Activated naive CD4-positive, alpha-beta T cell treated with anti-CD3 and anti-CD28 coated beads for 36 hours (primary cell): Measurements from ENCODE around the gene CTSL. TPM values are rescaled to one million over a fixed set of nuclear protein-coding genes. Genes with fewer than 3 reads are reported as not detected.
A peak's percentile ranks its signal among the peaks of the same experiment; 100 is the strongest.

Experiments used
- CTCF ChIA-PET: fragments of 350-600 bp; sonication (Branson Sonifier 250); formaldehyde crosslinking; loops from one replicate; lab custom pipeline; 2021; ENCODE audit warnings: antibody characterized with exemption; lab: Charles Lee
- DNase-seq: peaks from one replicate; pipeline ENCODE4 v3.0.0-alpha.2; 2020
- H3K27ac Mint-ChIP-seq: one replicate; pipeline ENCODE4 v1.8.0; 2021; ENCODE audit warnings: mild to moderate bottlenecking, mixed read lengths
- H3K27me3 Mint-ChIP-seq: one replicate; pipeline ENCODE4 v1.8.0; 2021; ENCODE audit warnings: low read depth, mixed read lengths
- H3K36me3 Mint-ChIP-seq: one replicate; pipeline ENCODE4 v1.8.0; 2021; ENCODE audit warnings: low read depth, mixed read lengths
- H3K4me1 Mint-ChIP-seq: one replicate; pipeline ENCODE4 v1.8.0; 2021; ENCODE audit warnings: low read depth, mixed read lengths
- H3K4me3 Mint-ChIP-seq: one replicate; pipeline ENCODE4 v1.8.0; 2021; ENCODE audit warnings: mild to moderate bottlenecking, moderate library complexity, mixed read lengths
- H3K9me3 Mint-ChIP-seq: one replicate; pipeline ENCODE4 v1.8.0; 2021; ENCODE audit warnings: mixed read lengths
- intact Hi-C: fragments of 100-400 bp; cut with micrococcal nuclease; formaldehyde crosslinking; loops from one replicate; pipeline ENCODE4 v1.15.1; 2023
- total RNA-seq, 2 experiments: library from RNA; stranded (reverse); gene quantifications; one replicate each; pipeline ENCODE4 v1.2.3, GENCODE V29; 2021

Gene CTSL
- total RNA-seq, 2 experiments from 2014 or later, result 0.81 to 0.86 TPM

DNA sequence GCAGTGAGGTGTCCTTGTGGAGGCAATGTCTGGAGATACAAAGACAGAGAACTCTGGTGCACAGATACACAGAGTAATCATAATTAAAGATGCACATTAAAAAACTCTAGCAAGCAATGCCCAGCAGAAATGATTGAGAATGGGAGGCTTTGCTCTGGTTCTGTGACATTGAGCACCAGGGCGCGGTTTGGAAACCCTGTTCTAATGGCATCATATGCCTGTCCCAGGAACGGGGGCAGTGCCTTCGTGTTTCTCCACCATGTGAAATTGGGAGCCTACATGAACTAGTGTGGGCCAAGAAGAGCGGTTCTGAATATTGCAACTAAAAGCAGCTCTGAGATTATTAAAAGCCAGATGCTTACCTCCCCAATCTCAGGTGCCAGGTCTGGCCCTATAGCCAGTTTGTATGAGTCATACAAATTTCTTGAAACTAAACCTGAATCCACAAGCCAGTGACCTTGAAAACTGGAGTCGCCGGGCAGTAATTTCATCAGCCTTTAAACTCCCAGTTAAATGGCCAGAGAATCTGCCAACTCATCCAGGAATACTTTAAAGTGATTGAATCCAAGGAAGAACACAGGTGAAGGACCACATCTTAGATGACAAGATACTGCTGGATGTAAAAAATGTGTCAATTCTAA, 22.2 kb upstream of the CTSL start:
- Mint-ChIP-seq H3K27ac (no peak overlapping the region), H3K4me1 (peaks cover 16% of the 10 kb centered on the region), H3K9me3 (no peaks in the 10 kb centered on the region), H3K4me3 (no peak overlapping the region), H3K27me3 (peaks cover 4% of the 10 kb centered on the region), H3K36me3 (no peaks in the 10 kb centered on the region)
- no peak for DNase-seq
- CTCF ChIA-PET, result no interaction called here
- intact Hi-C loops, result loop anchor here (10.0 kb wide), 1 partner anchor 771 kb away; no protein-coding TSS in a partner anchor

DNA sequence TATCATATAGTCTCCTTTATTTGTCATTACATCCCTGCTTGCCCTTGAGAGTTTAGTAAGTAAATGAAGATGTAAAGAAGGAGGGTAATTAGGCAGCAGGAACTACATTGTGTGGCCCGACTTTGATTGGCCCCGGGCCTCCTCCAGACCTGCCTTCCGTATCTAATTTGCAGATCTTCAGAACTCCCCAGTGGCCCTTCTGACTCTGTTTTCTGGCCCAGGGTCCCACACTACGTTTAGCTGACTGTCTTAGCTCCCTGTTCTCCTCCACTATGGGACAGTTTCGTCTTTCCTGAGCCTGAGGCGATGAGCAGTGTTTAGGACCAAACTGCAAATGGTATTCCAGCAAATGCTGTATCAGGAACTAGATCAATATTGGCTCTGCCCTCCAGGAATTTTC, 21.6 kb upstream of the CTSL start:
- peaks cover 22% of the 10 kb centered on the region for H3K4me1 Mint-ChIP-seq
- H3K4me3 Mint-ChIP-seq, result no peak overlapping the region
- intact Hi-C loops, result loop anchor here (10.0 kb wide), 1 partner anchor 770 kb away; no protein-coding TSS in a partner anchor
- H3K9me3 Mint-ChIP-seq, result no peaks in the 10 kb centered on the region
- peaks cover 4% of the 10 kb centered on the region for H3K27me3 Mint-ChIP-seq
- CTCF ChIA-PET, result no interaction called here
- H3K36me3 Mint-ChIP-seq, result no peaks in the 10 kb centered on the region
- no peak for DNase-seq
- H3K27ac Mint-ChIP-seq, result no peak overlapping the region

DNA sequence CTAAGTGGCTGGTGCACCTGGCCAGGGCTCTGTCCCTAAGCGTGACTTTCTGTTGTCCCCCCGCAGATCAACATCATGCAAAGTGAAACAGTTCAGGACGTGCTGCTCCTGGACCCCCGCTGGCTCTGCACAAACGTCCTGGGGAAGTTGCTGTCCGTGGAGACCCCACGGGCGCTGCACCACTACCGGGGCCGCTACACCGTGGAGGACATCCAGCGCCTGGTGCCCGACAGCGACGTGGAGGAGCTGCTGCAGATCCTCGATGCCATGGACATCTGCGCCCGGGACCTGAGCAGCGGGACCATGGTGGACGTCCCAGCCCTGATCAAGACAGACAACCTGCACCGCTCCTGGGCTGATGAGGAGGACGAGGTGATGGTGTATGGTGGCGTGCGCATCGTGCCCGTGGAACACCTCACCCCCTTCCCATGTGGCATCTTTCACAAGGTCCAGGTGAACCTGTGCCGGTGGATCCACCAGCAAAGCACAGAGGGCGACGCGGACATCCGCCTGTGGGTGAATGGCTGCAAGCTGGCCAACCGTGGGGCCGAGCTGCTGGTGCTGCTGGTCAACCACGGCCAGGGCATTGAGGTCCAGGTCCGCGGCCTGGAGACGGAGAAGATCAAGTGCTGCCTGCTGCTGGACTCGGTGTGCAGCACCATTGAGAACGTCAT, 19.7 kb upstream of the CTSL start:
- no peaks in the 10 kb centered on the region for H3K9me3 Mint-ChIP-seq
- CTCF ChIA-PET, result no interaction called here
- intact Hi-C loops, result loop anchor here (10.0 kb wide), 1 partner anchor 769 kb away; no protein-coding TSS in a partner anchor

DNA sequence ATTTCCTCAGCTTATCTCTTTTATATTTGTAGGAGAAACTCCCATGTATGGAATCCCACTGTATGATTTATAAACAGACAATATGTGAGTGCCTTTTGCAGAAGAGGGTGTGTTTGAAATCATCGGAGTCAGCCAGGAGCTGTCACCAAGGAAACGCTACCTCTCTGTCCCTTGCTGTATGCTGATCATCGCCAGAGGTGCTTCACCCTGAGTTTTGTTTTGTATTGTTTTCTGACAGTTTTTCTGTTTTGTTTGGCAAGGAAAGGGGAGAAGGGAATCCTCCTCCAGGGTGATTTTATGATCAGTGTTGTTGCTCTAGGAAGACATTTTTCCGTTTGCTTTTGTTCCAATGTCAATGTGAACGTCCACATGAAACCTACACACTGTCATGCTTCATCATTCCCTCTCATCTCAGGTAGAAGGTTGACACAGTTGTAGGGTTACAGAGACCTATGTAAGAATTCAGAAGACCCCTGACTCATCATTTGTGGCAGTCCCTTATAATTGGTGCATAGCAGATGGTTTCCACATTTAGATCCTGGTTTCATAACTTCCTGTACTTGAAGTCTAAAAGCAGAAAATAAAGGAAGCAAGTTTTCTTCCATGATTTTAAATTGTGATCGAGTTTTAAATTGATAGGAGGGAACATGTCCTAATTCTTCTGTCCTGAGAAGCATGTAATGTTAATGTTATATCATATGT, 18.0 kb upstream of the CTSL start:
- CTCF ChIA-PET, result no interaction called here
- H3K27ac Mint-ChIP-seq, result no peak overlapping the region
- H3K9me3 Mint-ChIP-seq, result no peaks in the 10 kb centered on the region
- no peaks in the 10 kb centered on the region for H3K36me3 Mint-ChIP-seq
- H3K4me3 Mint-ChIP-seq, result no peak overlapping the region
- peaks cover 34% of the 10 kb centered on the region for H3K4me1 Mint-ChIP-seq
- intact Hi-C loops, result loop anchor here (2.0 to 10.0 kb wide), 3 partner anchors 19 to 767 kb away; partner anchors contain the start of gene CTSL
- no peak for DNase-seq
- peaks cover 3% of the 10 kb centered on the region for H3K27me3 Mint-ChIP-seq

More for the DNA sequence above, 19.7 kb upstream of the CTSL start:
- Mint-ChIP-seq H3K4me1 (peaks cover 35% of the 10 kb centered on the region), H3K4me3 (no peak overlapping the region), H3K27me3 (peaks cover 4% of the 10 kb centered on the region), H3K27ac (no peak overlapping the region), H3K36me3 (no peaks in the 10 kb centered on the region)
- DNase-seq, result no peak

DNA sequence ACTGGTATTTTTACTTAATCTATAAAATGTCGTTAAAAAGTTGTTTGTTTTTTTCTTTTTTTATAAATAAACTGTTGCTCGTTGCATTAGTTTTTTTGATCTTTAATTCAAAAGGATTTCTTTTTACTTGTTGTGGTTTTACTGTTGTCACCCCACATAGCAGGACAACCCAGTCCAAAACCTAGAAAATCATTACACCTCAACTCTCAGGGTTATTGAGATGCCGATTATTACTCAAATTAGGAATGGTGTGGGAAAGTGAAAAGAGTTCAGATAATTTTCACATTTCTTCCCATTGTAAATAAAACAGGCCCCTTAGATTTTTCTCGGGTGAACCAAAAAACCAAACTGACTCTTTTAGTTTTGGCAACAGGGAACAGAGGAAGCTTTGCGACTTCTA, 17.4 kb upstream of the CTSL start:
- intact Hi-C loops, result loop anchor here (2.0 to 10.0 kb wide), 3 partner anchors 18 to 766 kb away; partner anchors contain the start of gene CTSL
- H3K4me3 Mint-ChIP-seq, result no peak overlapping the region

DNA sequence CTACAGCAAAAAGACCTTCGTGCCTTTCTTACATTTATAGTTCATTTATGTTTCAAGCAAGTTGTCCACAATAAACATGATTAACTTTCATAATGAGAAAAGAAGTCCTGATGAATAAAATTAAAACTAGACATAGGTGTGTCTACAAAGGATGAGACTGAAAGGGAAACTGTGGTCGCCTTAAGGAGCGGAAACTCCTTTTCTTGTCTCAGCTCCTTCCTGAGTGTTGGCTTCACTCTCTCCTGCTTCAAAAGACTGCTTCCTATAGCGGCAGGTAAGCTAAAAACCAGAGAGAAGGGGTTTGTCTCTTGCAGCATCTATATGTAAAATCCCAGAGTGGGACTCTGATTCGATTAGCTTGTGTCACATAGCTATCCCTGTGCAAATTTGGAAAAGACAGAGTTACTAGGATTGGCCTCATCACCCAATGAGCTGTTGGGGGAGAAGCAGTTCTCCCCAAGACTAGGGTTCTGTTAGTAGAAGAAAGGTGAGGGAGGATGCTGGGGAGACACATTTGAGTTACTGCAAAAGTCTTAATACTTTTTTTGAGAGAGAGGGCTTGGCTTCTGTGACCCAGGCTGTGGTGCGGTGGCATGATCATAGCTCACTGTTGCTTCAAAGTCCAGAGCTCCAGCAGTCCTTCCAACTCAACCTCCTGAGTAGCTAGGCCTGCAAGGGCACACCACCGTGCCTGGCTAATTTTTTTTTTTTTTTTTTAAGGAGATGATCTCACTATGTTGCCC, 16.8 kb upstream of the CTSL start:
- Mint-ChIP-seq H3K4me3 (no peak overlapping the region), H3K27me3 (peaks cover 3% of the 10 kb centered on the region), H3K4me1 (peaks cover 36% of the 10 kb centered on the region), H3K36me3 (no peaks in the 10 kb centered on the region), H3K27ac (no peak overlapping the region), H3K9me3 (no peaks in the 10 kb centered on the region)
- intact Hi-C loops, result loop anchor here (1.0 to 10.0 kb wide), 6 partner anchors 18 to 766 kb away; partner anchors contain the start of gene CTSL
- DNase-seq, result peak; percentile 65
- CTCF ChIA-PET, result interaction anchor here (1.2 to 1.7 kb wide), 2 partner anchors 16 to 32 kb away, joined by 5 to 8 read pairs; partner anchors contain the start of gene CTSL

More for the DNA sequence above, 17.4 kb upstream of the CTSL start:
- Mint-ChIP-seq H3K36me3 (no peaks in the 10 kb centered on the region), H3K4me1 (peaks cover 36% of the 10 kb centered on the region), H3K9me3 (no peaks in the 10 kb centered on the region), H3K27me3 (peaks cover 3% of the 10 kb centered on the region), H3K27ac (no peak overlapping the region)
- CTCF ChIA-PET, result interaction anchor here (1.2 to 1.7 kb wide), 2 partner anchors 17 to 31 kb away, joined by 5 to 8 read pairs; partner anchors contain the start of gene CTSL
- no peak for DNase-seq

DNA sequence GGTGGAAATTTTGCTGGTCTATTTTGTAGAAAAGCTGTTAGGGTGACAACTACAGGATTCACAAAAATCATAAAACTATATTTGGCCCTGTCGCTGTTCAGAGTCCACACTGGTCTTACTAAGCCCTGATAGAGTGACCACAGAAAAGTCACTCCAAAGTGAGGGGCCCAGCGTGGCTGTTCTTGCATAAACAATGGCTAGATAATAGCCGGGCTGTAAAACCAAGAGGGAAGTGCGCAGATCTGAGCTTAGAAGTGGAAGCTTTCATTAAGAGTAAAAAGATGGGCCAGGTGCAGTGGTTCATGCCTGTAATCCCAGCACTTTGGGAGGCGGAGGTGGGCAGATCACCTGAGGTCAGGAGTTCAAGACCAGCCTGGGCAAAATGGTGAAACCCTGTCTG, 15.5 kb upstream of the CTSL start:
- H3K4me1 Mint-ChIP-seq, result peaks cover 36% of the 10 kb centered on the region
- no peaks in the 10 kb centered on the region for H3K36me3 Mint-ChIP-seq
- H3K9me3 Mint-ChIP-seq, result no peaks in the 10 kb centered on the region
- DNase-seq, result no peak
- H3K4me3 Mint-ChIP-seq, result no peak overlapping the region
- CTCF ChIA-PET, result no interaction called here
- no peak overlapping the region for H3K27ac Mint-ChIP-seq
- intact Hi-C loops, result no loop called here
- peaks cover 3% of the 10 kb centered on the region for H3K27me3 Mint-ChIP-seq

DNA sequence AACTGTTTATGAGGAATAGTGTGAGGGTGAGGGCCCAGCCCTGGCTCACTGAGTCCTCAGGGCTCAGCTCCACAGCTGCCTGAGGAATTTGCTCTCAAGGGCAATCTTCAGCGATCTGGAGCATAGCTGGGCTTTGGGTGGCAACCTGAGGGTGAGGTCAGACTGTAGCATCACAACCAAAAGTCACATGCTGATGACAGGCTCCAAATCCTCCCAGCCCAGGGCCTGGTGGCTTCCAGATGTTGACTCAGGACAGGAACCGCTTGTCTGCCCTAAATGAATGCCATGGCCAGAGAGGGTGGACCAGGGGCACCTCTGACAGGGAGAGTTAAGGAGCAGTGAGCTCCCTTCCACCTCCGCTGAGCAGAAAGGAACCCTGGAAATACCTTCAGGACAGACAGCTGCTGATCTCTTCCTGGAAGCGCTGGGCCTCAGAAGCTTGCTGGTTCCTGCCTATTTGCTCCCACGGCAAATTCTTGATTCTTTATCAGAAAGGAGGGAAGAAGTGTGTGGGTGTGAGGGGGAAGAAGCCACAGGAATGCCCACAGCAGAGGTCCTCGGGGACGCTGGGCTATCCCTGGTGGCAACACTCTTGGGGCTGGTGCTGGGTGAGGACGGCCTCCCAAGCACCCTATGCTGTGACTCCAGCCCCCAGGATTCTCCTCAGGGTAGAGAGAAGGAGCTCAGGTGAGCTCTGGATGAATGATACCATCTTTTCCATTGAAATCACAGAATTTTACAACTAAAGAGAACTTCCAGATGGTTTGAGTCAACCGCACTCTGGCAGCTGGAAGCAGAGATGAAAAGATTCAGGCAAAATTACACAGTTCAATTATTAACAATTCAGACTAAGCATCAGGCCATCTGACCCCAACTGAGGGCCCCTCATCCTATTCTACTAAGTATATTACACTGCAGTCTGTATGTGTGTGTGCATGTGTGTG, 13.8 kb upstream of the CTSL start:
- H3K9me3 Mint-ChIP-seq, result no peaks in the 10 kb centered on the region
- no peak overlapping the region for H3K27ac Mint-ChIP-seq
- intact Hi-C loops, result no loop called here
- peaks cover 36% of the 10 kb centered on the region for H3K4me1 Mint-ChIP-seq
- H3K36me3 Mint-ChIP-seq, result no peaks in the 10 kb centered on the region
- CTCF ChIA-PET, result interaction anchor here (1.0 kb wide), 1 partner anchor 24 kb away, joined by 3 read pairs; no protein-coding TSS in a partner anchor
- H3K4me3 Mint-ChIP-seq, result no peak overlapping the region
- DNase-seq, result no peak
- peaks cover 3% of the 10 kb centered on the region for H3K27me3 Mint-ChIP-seq

DNA sequence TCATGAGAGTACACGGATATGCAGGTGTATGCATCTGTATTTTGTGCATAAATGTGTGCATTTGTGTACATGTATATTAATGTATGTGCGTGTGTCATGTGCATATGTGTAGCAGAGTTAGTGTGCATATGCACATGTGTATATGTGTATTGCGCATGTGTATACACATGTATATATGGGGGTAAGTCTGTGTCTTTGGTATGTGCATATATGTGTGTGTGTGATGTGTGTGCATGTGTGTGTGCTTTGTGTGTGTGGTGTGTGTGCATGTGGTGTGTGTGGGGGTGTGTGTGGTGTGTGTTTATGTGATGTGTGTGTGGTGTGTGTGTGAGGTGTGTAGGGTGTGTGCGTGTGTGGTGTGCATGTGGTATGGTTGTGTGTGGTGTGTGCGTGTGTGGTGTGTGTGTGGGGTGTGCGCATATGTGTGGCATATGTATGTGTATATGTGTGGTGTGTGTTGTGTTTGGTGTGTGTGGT, 13.1 kb upstream of the CTSL start:
- Mint-ChIP-seq H3K4me3 (no peak overlapping the region), H3K36me3 (no peaks in the 10 kb centered on the region), H3K27me3 (no peaks in the 10 kb centered on the region), H3K27ac (no peak overlapping the region), H3K4me1 (peaks cover 30% of the 10 kb centered on the region), H3K9me3 (no peaks in the 10 kb centered on the region)
- CTCF ChIA-PET, result no interaction called here
- DNase-seq, result no peak
- intact Hi-C loops, result no loop called here

DNA sequence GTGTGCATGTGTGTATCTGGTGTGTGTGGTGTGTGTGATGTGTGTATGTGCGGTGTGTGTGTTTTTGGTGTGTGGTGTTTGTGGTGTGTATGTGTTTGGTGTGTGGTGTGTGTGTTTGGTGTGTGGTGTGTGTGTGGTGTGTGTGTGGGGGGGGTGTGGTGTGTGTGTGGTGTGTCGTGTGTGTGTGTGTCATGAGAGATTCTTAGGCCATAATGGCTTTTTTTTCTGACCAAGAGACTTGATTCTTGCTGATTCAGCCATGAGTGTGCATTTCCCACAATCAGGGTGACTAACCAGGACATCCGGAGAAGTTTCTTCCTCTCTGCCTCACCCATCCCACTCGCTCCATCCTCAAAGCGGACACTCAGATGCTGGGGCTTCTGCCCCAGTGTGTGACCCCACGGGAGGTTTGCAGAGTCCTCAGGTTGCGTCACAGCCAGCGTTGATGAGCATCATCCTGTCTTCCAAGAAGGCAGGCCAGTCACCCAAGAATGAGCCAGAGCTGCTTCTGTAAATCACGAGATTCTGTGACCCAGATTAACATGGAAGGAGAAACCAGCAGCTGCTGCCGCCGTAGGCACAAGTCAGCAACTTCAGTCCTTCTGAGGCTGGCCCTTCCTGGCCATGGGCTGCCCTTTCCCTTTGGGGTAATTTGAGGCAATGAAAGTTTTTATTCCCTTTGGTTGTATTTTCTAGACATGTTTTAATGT, 12.5 kb upstream of the CTSL start:
- intact Hi-C loops, result no loop called here
- no peak overlapping the region for H3K27ac Mint-ChIP-seq
- peak; percentile 42 for DNase-seq
- H3K36me3 Mint-ChIP-seq, result no peaks in the 10 kb centered on the region
- peaks cover 26% of the 10 kb centered on the region for H3K4me1 Mint-ChIP-seq
- H3K9me3 Mint-ChIP-seq, result no peaks in the 10 kb centered on the region
- no peaks in the 10 kb centered on the region for H3K27me3 Mint-ChIP-seq
- no peak overlapping the region for H3K4me3 Mint-ChIP-seq
- CTCF ChIA-PET, result interaction anchor here (0.8 to 0.9 kb wide), 2 partner anchors 9 to 50 kb away, joined by 3 read pairs; no protein-coding TSS in a partner anchor
